SK-N-SH (cell line): Measurements from ENCODE around the gene DNPEP.

Experiments
- POLR2AphosphoS5 ChIP-seq: IDR thresholded peaks from 2 replicates; pipeline ENCODE4 v1.6.1; 2012; ENCODE audit warnings: low read depth, low read length
- TCF12 ChIP-seq: IDR thresholded peaks from 2 replicates; pipeline ENCODE4 v1.4.0; 2012
- TF ChIP-seq, protein P1 (sequence below): fragments of 150-350 bp; IDR thresholded peaks from 2 replicates; pipeline ENCODE4 v1.6.1; 2017; ENCODE audit warnings: antibody characterized with exemption, low read length, low read depth, borderline replicate concordance

- TF ChIP-seq, protein P1, sequence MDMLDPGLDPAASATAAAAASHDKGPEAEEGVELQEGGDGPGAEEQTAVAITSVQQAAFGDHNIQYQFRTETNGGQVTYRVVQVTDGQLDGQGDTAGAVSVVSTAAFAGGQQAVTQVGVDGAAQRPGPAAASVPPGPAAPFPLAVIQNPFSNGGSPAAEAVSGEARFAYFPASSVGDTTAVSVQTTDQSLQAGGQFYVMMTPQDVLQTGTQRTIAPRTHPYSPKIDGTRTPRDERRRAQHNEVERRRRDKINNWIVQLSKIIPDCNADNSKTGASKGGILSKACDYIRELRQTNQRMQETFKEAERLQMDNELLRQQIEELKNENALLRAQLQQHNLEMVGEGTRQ = no peak
- no peak for TF ChIP-seq TCF12
- no peak for TF ChIP-seq POLR2AphosphoS5
These were observed 30.9 kb downstream of the DNPEP start for GRCh38 chr2:219356834-219357233.
